ENCODE data around the gene WDR46.

GRCh38 chr6:33333666-33334065 lies 44.6 kb upstream of the WDR46 start:
- no peak for TF ChIP-seq ATF2 (CRISPR knock-in tag; IDR thresholded peaks at IDR 0.05)
- no peak for TF ChIP-seq TARDBP (CRISPR knock-in tag; IDR thresholded peaks at IDR 0.05)
- TF ChIP-seq, protein P1, sequence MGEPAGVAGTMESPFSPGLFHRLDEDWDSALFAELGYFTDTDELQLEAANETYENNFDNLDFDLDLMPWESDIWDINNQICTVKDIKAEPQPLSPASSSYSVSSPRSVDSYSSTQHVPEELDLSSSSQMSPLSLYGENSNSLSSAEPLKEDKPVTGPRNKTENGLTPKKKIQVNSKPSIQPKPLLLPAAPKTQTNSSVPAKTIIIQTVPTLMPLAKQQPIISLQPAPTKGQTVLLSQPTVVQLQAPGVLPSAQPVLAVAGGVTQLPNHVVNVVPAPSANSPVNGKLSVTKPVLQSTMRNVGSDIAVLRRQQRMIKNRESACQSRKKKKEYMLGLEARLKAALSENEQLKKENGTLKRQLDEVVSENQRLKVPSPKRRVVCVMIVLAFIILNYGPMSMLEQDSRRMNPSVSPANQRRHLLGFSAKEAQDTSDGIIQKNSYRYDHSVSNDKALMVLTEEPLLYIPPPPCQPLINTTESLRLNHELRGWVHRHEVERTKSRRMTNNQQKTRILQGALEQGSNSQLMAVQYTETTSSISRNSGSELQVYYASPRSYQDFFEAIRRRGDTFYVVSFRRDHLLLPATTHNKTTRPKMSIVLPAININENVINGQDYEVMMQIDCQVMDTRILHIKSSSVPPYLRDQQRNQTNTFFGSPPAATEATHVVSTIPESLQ (CRISPR knock-in tag; conservative IDR thresholded peaks at IDR 0.05) = no peak
- no peak for TF ChIP-seq ZBTB7A (CRISPR knock-in tag; IDR thresholded peaks at IDR 0.05)
- TF ChIP-seq ELK4 (CRISPR knock-in tag; IDR thresholded peaks at IDR 0.05; ENCODE audit: borderline replicate concordance) = no peak
- TF ChIP-seq KDM1A (CRISPR knock-in tag; IDR thresholded peaks at IDR 0.05) = no peak
- no peak for TF ChIP-seq MXI1 (IDR thresholded peaks at IDR 0.05; ENCODE audit: borderline replicate concordance, low read depth, low read length)
- TF ChIP-seq HNRNPUL1 (IDR thresholded peaks at IDR 0.05; ENCODE audit: low read depth, low read length) = no peak
- no peak for TF ChIP-seq ZNF747 (CRISPR knock-in tag; IDR thresholded peaks at IDR 0.05; ENCODE audit: borderline replicate concordance)
- TF ChIP-seq NR2F6 (IDR thresholded peaks at IDR 0.05) = no peak
- TF ChIP-seq NR2F6 (CRISPR knock-in tag; IDR thresholded peaks at IDR 0.05) = no peak
- no peak for TF ChIP-seq ZNF672 (CRISPR knock-in tag; IDR thresholded peaks at IDR 0.05)
- no peak for TF ChIP-seq CHD2 (IDR thresholded peaks at IDR 0.05; ENCODE audit: low read depth, low read length)
- no peak for TF ChIP-seq ZBTB33 (CRISPR knock-in tag; IDR thresholded peaks at IDR 0.05)
- TF ChIP-seq, protein P2, sequence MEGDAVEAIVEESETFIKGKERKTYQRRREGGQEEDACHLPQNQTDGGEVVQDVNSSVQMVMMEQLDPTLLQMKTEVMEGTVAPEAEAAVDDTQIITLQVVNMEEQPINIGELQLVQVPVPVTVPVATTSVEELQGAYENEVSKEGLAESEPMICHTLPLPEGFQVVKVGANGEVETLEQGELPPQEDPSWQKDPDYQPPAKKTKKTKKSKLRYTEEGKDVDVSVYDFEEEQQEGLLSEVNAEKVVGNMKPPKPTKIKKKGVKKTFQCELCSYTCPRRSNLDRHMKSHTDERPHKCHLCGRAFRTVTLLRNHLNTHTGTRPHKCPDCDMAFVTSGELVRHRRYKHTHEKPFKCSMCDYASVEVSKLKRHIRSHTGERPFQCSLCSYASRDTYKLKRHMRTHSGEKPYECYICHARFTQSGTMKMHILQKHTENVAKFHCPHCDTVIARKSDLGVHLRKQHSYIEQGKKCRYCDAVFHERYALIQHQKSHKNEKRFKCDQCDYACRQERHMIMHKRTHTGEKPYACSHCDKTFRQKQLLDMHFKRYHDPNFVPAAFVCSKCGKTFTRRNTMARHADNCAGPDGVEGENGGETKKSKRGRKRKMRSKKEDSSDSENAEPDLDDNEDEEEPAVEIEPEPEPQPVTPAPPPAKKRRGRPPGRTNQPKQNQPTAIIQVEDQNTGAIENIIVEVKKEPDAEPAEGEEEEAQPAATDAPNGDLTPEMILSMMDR (CRISPR knock-in tag; IDR thresholded peaks at IDR 0.05) = no peak
